K562 (cell line): ENCODE results near the gene RASIP1. TPM values are rescaled to one million over a fixed set of nuclear protein-coding genes. Genes with fewer than 3 reads are reported as not detected.
A peak's percentile ranks its signal among the peaks of the same experiment; 100 is the strongest.

ENCODE experiments used
- CREB1 ChIP-seq, 2 experiments: sonication (generic) in 1 of 2; formaldehyde crosslinking in 1 of 2; IDR thresholded peaks; 2 replicates each; pipeline versions ENCODE4 v1.6.1 to v1.8.0; 2012 to 2022; ENCODE audit warnings: inconsistent platforms in 1 of 2, mild to moderate bottlenecking in 1 of 2, missing genetic modification reagents in 1 of 2, moderate library complexity in 1 of 2
- EP400 ChIP-seq: fragments of 450-650 bp; IDR thresholded peaks from 2 replicates; pipeline ENCODE4 v1.6.1; 2017; ENCODE audit warnings: antibody characterized with exemption, mild to moderate bottlenecking, moderate library complexity
- FOXP1 ChIP-seq: sonication (generic); formaldehyde crosslinking; IDR thresholded peaks from 2 replicates; pipeline ENCODE4 v1.8.0; 2022; ENCODE audit warnings: mild to moderate bottlenecking, missing genetic modification reagents
- GATA2 ChIP-seq: sonication (generic); formaldehyde crosslinking; IDR thresholded peaks from 2 replicates; pipeline ENCODE4 v1.4.0; 2020; ENCODE audit warnings: mild to moderate bottlenecking, missing genetic modification reagents
- HEY1 ChIP-seq: fragments of 250-450 bp; sonication (Bioruptor Pico); IDR thresholded peaks from 2 replicates; pipeline ENCODE4 v1.5.0; 2020; ENCODE audit warnings: mild to moderate bottlenecking, moderate library complexity, borderline replicate concordance
- ID3 ChIP-seq, 2 experiments: fragments of 250-450 bp in 1 of 2; fragments of 450-650 bp in 1 of 2; sonication (Bioruptor Pico) in 1 of 2; IDR thresholded peaks; 2 replicates each; pipeline versions ENCODE4 v1.6.1 to v1.8.0; 2016 to 2021; ENCODE audit warnings: mild to moderate bottlenecking in 2 of 2, moderate library complexity in 2 of 2, missing compliant biosample characterization in 1 of 2, missing genetic modification characterization in 1 of 2
- MAFG ChIP-seq: fragments of 450-650 bp; conservative IDR thresholded peaks from 2 replicates; pipeline ENCODE4 v1.6.1; 2016; ENCODE audit warnings: missing genetic modification characterization, missing compliant biosample characterization
- MEIS2 ChIP-seq: fragments of 450-650 bp; IDR thresholded peaks from 2 replicates; pipeline ENCODE4 v1.6.1; 2014; ENCODE audit warnings: mild to moderate bottlenecking; ENCODE audit not compliant: partially characterized antibody
- MTA1 ChIP-seq: fragments of 450-650 bp; IDR thresholded peaks from 2 replicates; pipeline ENCODE4 v1.6.1; 2017; ENCODE audit warnings: borderline replicate concordance
- PTBP1 ChIP-seq: fragments of 200-400 bp; formaldehyde crosslinking; IDR thresholded peaks from 2 replicates; pipeline ENCODE4 v1.6.1; 2017; ENCODE audit warnings: low read depth, low read length
- PTRF ChIP-seq: fragments of 450-650 bp; IDR thresholded peaks from 2 replicates; pipeline ENCODE4 v1.6.1; 2016; ENCODE audit warnings: mild to moderate bottlenecking, missing genetic modification characterization, missing compliant biosample characterization
- RBM14 ChIP-seq: fragments of 200-400 bp; formaldehyde crosslinking; IDR thresholded peaks from 2 replicates; pipeline ENCODE4 v1.6.1; 2018; ENCODE audit warnings: low read depth, mild to moderate bottlenecking, low read length, moderate library complexity, borderline replicate concordance; ENCODE audit not compliant: insufficient read depth
- RBM22 ChIP-seq: fragments of 200-400 bp; formaldehyde crosslinking; IDR thresholded peaks from 2 replicates; pipeline ENCODE4 v1.6.1; 2018; ENCODE audit warnings: low read length, low read depth; ENCODE audit not compliant: poor library complexity, severe bottlenecking
- RBM39 ChIP-seq: fragments of 200-400 bp; formaldehyde crosslinking; optimal IDR thresholded peaks from 2 replicates; pipeline ENCODE3; 2018; ENCODE audit warnings: low read depth, low read length
- SAP30 ChIP-seq: fragments of 200-600 bp; sonication (generic); IDR thresholded peaks from 2 replicates; pipeline ENCODE4 v1.6.1; 2012; ENCODE audit warnings: borderline replicate concordance, low read depth, mild to moderate bottlenecking, moderate library complexity, low read length, control low read depth, inconsistent platforms; ENCODE audit not compliant: insufficient read depth, poor library complexity, severe bottlenecking
- TSC22D4 ChIP-seq: fragments of 450-650 bp; IDR thresholded peaks from 2 replicates; pipeline ENCODE4 v1.6.1; 2016; ENCODE audit warnings: missing genetic modification characterization, missing biosample characterization, control low read depth
- XRCC5 ChIP-seq: fragments of 200-400 bp; formaldehyde crosslinking; IDR thresholded peaks from 2 replicates; pipeline ENCODE4 v1.6.1; 2017; ENCODE audit warnings: low read depth, mild to moderate bottlenecking, low read length
- ZBTB17 ChIP-seq: fragments of 450-650 bp; formaldehyde crosslinking; IDR thresholded peaks from 2 replicates; pipeline ENCODE4 v1.4.0; 2020; ENCODE audit warnings: mild to moderate bottlenecking
- ZBTB26 ChIP-seq: fragments of 450-650 bp; formaldehyde crosslinking; IDR thresholded peaks from 2 replicates; pipeline ENCODE4 v1.4.0; 2022; ENCODE audit warnings: missing genetic modification characterization
- ZBTB43 ChIP-seq: sonication (generic); formaldehyde crosslinking; IDR thresholded peaks from 2 replicates; pipeline ENCODE4 v1.8.0; 2023; ENCODE audit warnings: mild to moderate bottlenecking, missing genetic modification reagents
- ZNF696 ChIP-seq: fragments of 250-450 bp; sonication (Bioruptor Pico); conservative IDR thresholded peaks from 2 replicates; pipeline ENCODE4 v1.4.0; 2020; ENCODE audit warnings: mild to moderate bottlenecking, moderate library complexity
- polyA plus RNA-seq, 8 experiments: library from polyadenylated mRNA; depleted of rRNA in 4 of 8; stranded (reverse) in 5 of 8; unstranded in 3 of 8; fragments of >200 nt; fragmentation: Nextera tagmentation in 2 of 8; fragmentation: Illumina TruSeq in 1 of 8; extraction: Ambion mirVana in 2 of 8; extraction: Trizol in 1 of 8; gene quantifications; 2 replicates each; pipeline versions ENCODE4 v1.2.1 to v1.2.3, GENCODE V29; 2011 to 2014; ENCODE audit warnings: inconsistent platforms in 1 of 8, missing spikeins in 1 of 8
- total RNA-seq, 7 experiments: library from RNA; depleted of rRNA in 6 of 7; stranded (reverse); fragments of >200 nt in 6 of 7; fragmentation: Illumina TruSeq in 2 of 7; extraction: Trizol in 2 of 7; gene quantifications; 2 replicates each; pipeline versions ENCODE4 v1.2.1 to v1.2.3, GENCODE V29; 2011 to 2021; ENCODE audit warnings: low replicate concordance in 1 of 7

RASIP1 gene
- total and polyA plus RNA-seq, 9 of the 15 experiments (the other 6 are each of a cell fraction or from before 2014, with no cell fraction given) = 0.20 to 4.7 (median 1.5) TPM

- no peak for TF ChIP-seq SAP30
- TF ChIP-seq ZBTB43 (CRISPR knock-in tag) = no peak
- no peak for TF ChIP-seq RBM14
- no peak for TF ChIP-seq MTA1
- no peak for TF ChIP-seq MEIS2
- TF ChIP-seq FOXP1 (CRISPR knock-in tag) = no peak
- no peak for TF ChIP-seq TSC22D4 (tag)
- no peak for TF ChIP-seq ZNF696 (CRISPR knock-in tag)
- peak; percentile 51; the same call in 1 of the 2 replicates for TF ChIP-seq MAFG (tag)
- no peak for TF ChIP-seq ID3 (CRISPR knock-in tag; IDR thresholded peaks at IDR 0.05)
- no peak for TF ChIP-seq ID3 (tag; IDR thresholded peaks at IDR 0.05)
- peak; percentile 50 for TF ChIP-seq EP400
- TF ChIP-seq ZBTB17 = no peak
- no peak for TF ChIP-seq RBM22
- no peak for TF ChIP-seq GATA2 (CRISPR knock-in tag)
- TF ChIP-seq RBM39 = no peak
- no peak for TF ChIP-seq PTBP1
- peak; percentile 73 for TF ChIP-seq CREB1 (IDR thresholded peaks at IDR 0.05)
- TF ChIP-seq CREB1 (CRISPR knock-in tag; IDR thresholded peaks at IDR 0.05) = peak; percentile 66
- TF ChIP-seq XRCC5 = no peak
- TF ChIP-seq ZBTB26 = no peak
- TF ChIP-seq HEY1 = no peak
- no peak for TF ChIP-seq PTRF
These were observed 15.3 kb downstream of the RASIP1 start (continued) for GRCh38 chr19:48724796-48725753.
